GM19397 (cell line): ENCODE data around the gene IGF1R.

Experiments
- ATAC-seq: cut with Tn5 transposase; IDR thresholded peaks from one replicate; pipeline ENCODE4 v1.9.1; 2021; ENCODE audit warnings: mild to moderate bottlenecking, moderate library complexity; ENCODE audit not compliant: unreplicated experiment

The IGF1R gene

DNA sequence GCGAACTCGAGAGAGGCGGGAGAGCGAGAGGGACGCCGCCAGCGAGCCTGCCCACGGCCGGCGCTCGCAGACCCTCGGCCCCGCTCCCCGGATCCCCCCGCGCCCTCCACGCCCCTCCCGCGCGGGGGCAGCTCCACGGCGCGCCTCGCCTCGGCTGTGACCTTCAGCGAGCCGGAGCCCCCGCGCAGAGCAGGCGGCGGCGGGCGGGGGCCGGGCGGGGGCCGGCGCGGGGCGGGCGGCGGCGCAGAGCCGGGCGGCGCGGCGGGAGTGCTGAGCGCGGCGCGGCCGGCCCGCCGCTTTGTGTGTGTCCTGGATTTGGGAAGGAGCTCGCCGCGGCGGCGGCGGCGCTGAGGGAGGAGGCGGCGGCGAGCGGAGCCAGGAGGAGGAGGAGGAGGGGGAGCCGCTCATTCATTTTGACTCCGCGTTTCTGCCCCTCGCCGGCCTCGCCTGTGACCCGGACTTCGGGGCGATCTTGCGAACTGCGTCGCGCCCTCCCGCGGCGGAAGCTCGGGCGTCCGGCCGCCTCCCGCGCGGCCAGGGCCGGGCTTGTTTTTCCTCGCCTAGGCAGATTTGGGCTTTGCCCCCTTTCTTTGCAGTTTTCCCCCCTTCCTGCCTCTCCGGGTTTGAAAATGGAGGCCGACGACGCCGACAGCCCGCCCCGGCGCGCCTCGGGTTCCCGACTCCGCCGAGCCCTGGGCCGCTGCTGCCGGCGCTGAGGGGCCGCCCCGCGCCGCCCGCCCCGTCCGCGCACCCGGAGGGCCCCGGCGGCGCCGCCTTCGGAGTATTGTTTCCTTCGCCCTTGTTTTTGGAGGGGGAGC lies 524 bp downstream of the IGF1R start:
- ATAC-seq = peak; percentile 26

DNA sequence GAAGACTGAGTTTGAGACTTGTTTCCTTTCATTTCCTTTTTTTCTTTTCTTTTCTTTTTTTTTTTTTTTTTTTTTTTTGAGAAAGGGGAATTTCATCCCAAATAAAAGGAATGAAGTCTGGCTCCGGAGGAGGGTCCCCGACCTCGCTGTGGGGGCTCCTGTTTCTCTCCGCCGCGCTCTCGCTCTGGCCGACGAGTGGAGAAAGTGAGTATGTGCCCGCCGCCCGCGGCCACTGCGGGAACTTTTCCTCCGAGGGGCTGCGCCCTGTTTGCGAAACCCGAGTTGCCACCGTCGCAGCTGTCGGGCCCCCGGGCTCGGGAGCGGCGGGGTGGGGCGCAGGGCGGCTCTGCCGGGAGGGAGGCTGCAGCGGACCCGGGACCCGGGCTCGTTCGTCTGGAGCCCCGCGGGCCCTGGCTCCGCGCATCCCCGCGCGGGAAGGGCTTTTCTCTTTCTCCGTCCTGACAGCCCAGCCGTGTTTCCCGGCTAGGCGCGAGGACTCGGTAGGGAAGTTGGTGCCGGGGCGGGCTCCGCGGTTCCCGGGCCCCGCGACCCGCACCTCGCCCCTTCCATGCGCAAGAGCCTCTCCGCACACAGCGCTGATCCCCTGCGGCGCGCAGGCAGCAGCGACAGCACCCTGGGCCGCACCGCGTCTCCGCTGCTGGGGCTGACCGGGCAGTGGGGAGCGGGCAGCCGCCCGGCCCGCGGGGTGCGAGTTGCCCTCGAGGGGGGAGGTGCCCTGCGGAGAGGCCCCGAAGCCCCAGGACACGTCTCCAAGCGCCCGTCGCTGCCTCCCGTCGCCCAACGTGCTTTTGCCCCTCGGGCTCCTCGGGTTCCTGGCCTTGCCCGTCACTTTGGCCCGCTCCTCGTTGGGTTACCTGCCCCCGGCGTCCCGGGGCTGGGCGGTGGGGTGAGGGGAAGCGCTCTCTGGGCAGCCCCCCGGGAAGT lies 1.4 kb downstream of the IGF1R start:
- no peak for ATAC-seq

DNA sequence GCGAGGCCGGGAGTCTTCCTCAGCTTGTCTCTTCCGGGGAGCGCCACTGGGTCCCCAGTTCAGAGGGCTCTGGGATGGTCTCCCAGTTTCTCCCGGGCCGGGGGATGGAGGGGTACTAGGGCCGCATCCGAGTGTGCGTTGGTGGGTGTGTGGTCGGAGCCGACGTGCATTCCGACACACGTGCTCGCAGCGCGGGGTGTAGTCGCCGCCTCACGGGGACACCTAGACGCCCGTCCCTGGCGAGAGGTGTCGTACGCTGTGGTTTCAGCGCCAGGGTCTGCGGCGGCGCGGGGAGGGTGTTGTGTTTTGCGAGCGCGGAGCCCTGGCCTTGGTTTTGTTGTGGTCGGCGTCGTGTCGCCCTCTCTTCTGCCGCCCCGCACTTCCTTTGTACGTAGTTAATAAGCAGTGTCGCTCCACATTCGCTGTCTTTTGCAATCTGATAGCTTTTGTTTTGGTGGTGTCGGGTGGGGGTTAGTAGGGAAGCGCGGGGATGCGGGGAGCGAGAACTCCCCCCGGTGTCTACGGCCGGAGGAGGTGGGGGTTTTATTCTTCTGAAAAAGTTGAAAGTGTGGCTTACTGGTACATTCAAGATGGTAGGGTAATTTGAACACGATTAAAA lies 2.2 kb downstream of the IGF1R start:
- ATAC-seq = no peak

DNA sequence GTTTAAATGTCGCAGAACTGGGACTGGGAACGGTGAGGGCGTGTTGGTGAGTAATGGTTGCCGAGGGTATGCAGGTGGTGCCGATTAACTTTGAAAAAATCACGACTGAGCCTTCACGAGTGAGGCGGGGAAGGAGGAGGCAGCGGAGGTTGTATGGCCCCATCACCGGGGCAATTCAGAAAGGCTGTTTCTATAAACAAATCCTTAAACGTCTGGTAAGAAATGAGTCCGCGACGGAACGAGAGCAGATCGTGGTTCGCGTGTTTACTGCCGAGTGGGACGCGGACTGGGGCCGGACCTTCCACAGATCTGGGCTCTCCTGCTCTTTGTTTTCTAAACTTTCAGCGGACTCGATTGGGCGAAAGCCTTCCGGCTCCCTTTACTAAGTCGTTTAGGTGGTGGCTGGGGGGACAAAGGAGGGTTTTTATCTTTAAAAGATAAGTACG lies 2.7 kb downstream of the IGF1R start:
- no peak for ATAC-seq

DNA sequence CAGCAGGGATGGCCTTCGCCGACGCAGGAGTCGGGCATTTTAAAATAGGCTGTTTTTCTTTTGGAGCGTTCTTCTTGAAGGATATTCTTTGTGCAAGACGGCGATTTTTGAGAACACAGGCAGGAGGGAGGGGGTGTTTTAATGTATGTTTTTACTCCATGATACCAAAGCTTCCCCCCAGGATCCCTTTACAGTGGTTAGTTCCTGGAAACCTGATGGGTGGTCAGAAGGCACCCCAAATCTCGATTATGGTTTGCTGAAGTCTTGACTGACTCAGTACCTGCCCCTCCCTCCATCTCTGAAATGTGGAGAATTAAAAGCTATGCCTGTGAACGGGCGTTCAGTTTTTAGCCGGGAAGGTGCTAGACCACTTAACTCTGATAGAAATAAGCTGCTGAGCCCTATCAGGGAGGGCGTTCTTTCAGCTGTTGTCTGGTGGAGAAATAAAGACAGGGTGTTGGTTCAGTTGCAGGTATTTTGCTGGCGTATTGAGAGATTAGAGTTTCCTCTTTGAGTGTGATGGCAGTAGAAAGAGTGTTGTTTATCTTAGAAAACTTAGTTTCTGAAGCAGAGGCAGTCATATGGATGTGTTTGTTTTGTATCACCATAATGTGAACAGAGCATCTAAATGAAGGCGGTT lies 3.4 kb downstream of the IGF1R start:
- no peak for ATAC-seq

DNA sequence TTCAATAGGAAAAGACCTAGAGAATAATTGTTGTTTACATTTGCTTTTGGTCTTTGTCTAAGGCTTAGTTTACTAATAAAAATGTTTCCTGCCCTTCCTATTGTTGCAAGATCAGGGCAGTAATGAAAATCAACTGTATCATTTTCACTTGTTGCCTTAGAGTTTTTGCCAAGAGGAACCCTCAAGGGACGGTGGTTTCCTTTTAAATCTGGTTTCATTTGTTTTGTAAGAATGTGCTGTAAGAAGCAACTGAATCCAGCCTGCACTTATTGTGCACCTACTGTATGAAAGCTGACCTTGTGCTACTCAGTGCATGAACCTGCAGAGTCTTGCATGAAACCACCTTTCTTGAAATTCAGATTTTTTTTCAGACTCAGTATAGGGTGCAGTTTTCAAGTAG lies 5.3 kb downstream of the IGF1R start:
- ATAC-seq = no peak

DNA sequence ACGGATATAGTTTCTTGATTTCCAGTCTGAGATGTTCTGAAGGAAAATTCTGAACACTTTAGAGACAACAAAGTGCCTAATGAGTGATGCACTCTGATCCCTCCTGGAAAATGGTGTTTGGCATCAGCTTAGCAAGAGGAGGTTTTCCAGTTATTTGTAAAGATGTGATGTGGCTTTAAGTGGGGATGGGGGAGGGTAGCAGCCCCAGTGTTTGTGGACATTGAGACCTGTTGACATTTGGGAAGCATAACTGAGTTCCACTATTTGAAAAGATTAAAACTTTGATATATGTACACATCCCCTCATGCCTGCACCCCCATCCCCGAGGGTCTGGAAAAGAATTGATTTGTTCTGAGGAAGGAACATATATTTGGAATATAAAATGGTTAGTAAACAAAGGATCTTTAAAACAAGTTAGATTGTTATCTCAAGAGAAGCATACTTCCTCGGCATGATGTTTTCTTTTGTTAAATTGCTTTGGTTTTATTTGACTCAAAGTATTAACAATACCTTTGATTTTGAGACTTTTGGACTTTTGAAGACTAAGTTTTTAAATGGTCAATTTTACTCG lies 6.5 kb downstream of the IGF1R start:
- ATAC-seq = no peak

DNA sequence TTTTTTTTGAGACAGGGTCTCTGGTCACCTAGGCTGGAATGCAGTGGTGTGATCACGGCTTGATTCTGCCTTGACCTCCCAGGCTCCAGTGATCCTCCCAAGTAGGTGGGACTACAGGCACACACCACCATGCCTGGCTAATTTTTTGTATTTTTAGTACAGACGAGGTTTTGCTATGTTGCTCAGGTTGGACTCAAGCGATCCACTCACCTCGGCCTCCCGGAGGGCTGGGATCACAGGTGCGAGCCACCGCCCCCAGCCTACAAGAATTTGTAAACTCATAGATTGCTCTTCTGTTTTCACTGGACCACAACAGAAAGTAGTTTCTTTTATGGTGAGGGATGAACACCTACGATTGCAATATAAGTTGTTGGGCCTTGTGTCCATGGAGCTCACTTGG lies 7.4 kb downstream of the IGF1R start:
- ATAC-seq = no peak

DNA sequence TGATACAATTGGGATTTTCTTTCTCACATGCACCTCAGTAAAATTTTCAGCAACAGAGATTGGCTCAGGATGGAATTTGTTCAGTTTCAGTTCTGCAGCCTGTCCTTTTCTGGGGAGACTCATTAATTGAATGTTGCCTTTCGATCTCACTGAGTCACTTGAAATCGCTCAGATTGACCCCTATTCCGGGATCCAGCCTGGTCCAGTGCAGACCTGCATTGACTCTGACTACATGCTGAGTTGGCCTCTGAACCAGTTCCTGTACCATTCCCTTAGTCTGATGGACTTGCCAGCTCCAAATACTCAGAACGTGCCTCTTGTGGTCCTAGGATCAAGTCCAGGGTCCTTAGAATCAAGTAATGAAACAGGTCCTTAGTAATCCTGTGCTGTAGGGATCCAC lies 9.4 kb downstream of the IGF1R start:
- ATAC-seq = no peak

DNA sequence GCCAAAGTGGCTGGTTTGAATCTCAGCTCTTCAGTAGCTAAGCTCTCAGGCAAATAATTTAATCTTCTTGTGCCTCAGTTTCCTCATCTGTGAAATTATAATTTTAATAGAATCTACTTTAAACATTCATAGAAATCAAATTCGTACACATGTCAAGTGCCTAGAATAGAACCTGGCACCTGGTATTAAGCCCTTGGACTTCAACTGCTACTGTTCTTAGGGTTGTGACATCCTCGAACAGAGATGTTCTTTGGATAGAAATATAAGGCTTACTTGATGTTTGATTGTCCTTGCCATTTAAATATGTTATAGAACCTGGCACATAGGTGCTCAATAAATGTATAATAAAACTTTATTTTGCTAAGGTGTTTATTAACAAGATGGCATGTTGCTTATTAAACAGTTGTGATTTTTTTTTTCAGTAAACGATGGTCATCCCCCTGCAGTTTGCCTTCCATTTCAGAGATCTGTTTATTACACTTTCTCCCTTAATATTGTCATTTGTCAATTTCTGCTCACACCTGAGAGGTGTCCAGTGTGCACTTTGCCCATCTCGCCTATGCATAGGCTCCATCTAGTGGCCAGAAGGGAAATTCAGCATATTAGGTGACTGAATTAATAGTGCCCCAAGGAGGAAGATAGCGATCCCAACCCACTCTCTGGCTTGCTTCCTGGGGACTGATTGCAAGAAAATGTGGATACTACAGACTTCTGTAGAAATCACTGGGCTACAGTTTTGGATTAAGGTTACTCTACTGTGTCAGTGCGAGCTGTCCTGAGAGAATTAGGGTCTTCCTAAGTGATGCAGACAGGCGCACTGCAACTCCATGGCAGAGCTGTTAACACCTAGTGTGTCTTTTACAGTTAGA lies 10.7 kb downstream of the IGF1R start:
- peak; percentile 82 for ATAC-seq

DNA sequence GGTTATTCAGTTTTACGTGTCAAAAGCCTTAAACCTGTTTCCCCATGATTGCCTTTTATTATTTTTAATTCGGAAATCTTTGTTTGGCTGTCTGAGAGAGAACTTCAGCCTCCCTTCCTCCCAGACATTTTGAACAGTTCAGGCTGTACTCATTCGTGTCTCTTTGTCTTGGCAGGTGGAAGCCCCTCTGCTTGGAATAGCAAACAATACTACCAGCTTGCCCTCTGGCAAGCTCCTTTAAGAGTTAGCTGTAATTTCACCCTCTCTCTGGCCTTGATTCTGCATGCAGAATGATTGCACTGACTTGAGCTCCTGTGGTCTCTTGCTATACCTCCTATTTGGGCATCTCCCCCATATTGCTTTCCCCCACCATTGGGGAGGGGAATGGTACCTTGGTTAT lies 11.7 kb downstream of the IGF1R start:
- no peak for ATAC-seq

DNA sequence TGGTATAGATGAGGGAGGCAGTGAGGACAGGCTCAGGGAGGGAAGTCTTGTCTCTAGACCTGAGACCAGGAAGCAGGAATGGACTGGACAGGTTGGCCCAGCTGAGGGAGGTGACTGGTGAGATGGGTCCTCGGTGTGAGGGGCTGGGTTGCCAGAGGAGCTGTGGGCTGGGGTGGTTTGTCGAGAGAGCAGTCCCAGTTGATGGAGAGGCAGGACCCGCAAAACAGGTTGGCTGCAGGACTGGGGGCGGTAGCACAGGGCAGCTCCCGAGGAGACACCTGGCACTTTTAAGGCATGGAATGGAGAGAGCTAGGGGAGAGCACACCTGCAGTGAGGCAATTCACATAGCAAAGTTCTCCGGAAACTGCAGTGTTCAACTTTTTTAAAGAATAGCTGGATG lies 14.7 kb downstream of the IGF1R start:
- no peak for ATAC-seq

DNA sequence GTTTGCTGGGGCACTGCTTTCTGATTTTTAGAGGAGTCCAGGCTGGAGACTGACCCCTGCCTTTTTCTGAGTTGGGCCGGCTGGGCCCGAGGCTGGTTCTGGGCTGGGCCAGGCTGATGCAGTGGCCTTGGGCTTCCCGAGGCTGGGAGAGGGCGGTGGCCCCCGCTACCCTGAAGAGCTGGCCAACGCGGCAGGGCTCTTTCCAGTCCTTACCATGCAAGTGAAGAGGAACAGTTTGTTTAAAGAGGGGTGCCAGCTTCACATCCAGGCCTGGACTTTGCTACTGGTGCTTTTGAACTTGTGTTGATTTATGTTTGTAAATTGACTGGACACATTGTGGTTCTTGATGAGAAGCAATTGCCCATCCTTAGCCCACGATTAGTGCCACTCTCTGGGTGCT lies 15.3 kb downstream of the IGF1R start:
- ATAC-seq = no peak

DNA sequence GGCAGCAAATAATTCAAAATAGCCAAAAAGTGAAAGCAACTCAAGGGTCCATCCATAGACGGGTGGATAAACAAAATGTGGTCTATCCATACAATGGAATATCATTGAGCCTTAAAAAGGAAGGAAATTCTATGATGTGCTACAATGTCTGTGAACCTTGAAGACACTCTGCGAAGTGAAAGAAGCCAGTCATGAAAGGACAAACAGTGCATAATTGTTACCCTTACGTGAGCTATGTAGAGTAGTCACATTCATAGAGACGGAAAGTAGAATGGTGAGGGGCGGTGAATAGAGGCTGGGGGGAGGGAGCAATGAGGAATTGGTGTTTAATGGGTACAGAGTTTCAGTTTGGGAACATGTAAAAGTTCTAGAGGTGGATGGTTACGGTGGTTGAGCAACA lies 18.1 kb downstream of the IGF1R start:
- ATAC-seq = no peak

DNA sequence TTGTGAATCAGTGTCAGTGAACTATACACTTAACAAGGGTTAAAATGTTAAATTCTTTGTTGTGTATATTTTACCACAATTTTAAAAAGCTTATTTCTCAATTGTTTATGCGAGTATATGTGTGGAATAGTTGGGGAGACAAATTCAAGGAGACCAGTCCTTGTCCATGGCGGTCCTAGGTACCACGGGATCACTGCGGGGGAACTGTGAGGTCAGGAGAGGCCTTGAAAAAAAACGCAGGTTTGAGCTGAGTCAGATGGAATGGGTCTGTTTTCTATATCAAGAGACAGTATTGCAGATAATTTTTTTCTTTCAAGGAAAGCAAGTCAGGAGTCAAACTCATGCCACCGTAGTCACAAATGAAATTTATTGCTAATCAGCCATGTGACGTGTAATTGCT lies 18.5 kb downstream of the IGF1R start:
- no peak for ATAC-seq

DNA sequence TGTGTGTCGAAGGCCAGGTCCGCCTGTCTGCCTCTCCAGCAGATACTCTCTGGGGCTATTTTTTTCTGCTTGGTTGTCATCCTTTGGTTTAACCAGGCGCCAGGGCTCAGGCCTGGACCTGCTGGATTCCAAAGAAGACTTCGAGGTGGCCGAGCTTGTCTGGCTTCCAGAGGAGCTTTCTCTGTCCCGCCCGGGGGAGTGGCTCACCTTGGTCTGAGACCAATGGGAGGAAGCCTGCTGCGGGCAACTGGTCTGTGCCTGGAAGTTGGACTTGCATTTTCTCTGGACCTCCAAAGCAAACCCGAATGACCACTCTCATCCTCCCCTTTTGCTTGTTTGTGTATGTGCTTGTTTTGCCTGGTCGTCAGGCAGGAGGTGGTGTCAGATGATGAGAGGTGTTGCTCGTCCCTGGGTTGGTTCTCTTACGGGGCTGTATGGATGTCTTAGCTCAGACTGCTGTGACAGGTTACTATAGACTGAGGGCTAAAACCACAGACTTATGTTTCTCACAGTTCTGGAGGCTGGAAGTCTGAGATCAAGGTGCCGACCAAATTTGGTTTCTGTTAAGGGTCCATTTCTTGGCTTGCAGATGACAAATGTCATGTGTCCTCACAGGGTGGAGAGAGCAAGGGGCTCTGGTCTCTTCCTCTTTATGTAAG lies 19.3 kb downstream of the IGF1R start:
- ATAC-seq = no peak

DNA sequence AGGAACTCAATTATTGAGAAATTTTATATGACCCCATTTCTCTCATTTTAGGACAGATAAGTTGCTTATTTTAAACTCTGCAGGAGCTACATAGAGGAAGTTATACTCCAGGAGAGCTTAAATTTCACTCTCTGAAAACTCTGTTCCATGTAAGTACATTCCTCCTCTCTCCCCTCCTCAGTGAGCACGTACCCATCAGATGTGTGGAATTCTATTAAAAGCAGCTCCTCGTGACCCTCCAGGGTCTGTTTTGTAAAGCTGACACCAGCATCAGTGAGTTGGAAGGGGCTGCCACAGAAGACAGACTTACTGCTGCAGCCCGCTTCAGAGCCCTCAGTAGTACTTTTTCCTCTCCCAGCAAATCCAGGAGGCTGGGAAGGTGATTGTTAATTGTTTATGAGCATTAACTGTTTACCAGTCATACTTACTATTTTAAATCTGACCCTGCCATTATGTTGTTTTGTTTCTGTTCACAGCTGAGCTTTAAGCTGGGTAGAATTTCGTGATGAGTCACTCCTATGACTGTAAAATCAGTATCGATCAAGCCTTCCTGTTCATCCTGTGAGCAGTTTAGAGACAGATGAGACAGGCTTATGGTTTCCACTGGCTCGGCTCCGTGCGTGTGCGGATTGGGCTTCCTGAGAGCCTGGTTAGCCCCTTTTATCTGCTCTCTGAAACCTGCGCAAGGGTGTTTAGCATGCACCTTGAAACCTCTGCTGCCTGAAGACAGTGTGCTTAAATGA lies 20.4 kb downstream of the IGF1R start:
- no peak for ATAC-seq

DNA sequence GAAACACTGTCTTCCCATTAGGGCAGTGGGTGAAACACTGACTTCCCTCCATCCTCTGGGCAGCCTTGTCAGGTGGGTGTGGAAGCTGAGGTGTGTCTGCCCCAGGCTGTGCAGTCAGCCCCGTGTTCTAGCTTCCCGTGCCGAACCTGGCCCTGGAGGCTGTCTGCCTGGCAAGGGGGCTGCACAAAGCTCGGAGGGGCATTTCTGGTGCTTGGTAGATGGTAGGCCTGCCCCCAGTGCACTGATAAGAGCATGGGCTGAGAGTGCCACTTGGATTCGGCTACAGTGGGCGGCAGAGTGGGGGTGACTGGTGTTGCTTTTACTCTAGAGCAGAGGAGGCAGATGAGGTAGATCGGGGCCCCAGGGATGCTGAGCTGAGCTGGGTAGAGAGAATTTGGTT lies 21.3 kb downstream of the IGF1R start:
- no peak for ATAC-seq
